Skeletal muscle satellite cell (primary cell): ENCODE results near the gene FOXE3.

ENCODE experiments used
- H3K27me3 ChIP-seq: 2 replicates; pipeline ENCODE4 v1.7.0; 2013; ENCODE audit warnings: low read length; ENCODE audit not compliant: control insufficient read depth, insufficient read depth
- H3K36me3 ChIP-seq: 2 replicates; pipeline ENCODE4 v1.7.0; 2013; ENCODE audit warnings: mild to moderate bottlenecking, control low read depth, low read length; ENCODE audit not compliant: insufficient read depth
- H3K4me1 ChIP-seq: 2 replicates; pipeline ENCODE4 v1.7.0; 2013; ENCODE audit warnings: low read length; ENCODE audit not compliant: control insufficient read depth, insufficient read depth
- H3K4me2 ChIP-seq: 2 replicates; pipeline ENCODE4 v1.7.0; 2013; ENCODE audit warnings: mild to moderate bottlenecking, low read length
- H3K4me3 ChIP-seq: 2 replicates; pipeline ENCODE4 v1.7.0; 2013; ENCODE audit warnings: low read length
- H3K9ac ChIP-seq: 2 replicates; pipeline ENCODE4 v1.7.0; 2013; ENCODE audit warnings: mild to moderate bottlenecking, low read depth, low read length, moderate library complexity
- H3K9me3 ChIP-seq: replicated peaks from 2 replicates; pipeline ENCODE4 v1.7.0; 2013; ENCODE audit warnings: mild to moderate bottlenecking, control low read depth, low read length

The FOXE3 gene

GRCh38 chr1:47388891-47389238, 27.2 kb upstream of the FOXE3 start:
- no peak overlapping the region for H3K4me2 ChIP-seq
- H3K9me3 ChIP-seq, result no peaks in the 10 kb centered on the region
- no peaks in the 10 kb centered on the region for H3K27me3 ChIP-seq

GRCh38 chr1:47389731-47390130, 26.4 kb upstream of the FOXE3 start:
- H3K4me2 ChIP-seq, result no peak overlapping the region
- H3K9ac ChIP-seq, result no peak overlapping the region
- H3K9me3 ChIP-seq, result no peaks in the 10 kb centered on the region
- H3K4me3 ChIP-seq, result no peak overlapping the region
- H3K4me1 ChIP-seq, result peaks cover 8% of the 10 kb centered on the region
- H3K36me3 ChIP-seq, result no peaks in the 10 kb centered on the region
- no peaks in the 10 kb centered on the region for H3K27me3 ChIP-seq

More at GRCh38 chr1:47388891-47389238, 27.2 kb upstream of the FOXE3 start:
- Histone ChIP-seq H3K4me1 (peaks cover 8% of the 10 kb centered on the region), H3K9ac (no peak overlapping the region), H3K36me3 (no peaks in the 10 kb centered on the region), H3K4me3 (no peak overlapping the region)

GRCh38 chr1:47390843-47391242, 25.2 kb upstream of the FOXE3 start:
- H3K27me3 ChIP-seq, result no peaks in the 10 kb centered on the region
- no peak overlapping the region for H3K4me3 ChIP-seq
- H3K4me1 ChIP-seq, result peaks cover 8% of the 10 kb centered on the region
- no peaks in the 10 kb centered on the region for H3K36me3 ChIP-seq
- H3K4me2 ChIP-seq, result no peak overlapping the region
- H3K9ac ChIP-seq, result no peak overlapping the region
- H3K9me3 ChIP-seq, result no peaks in the 10 kb centered on the region

- Histone ChIP-seq H3K4me1 (peaks cover 8% of the 10 kb centered on the region), H3K9me3 (no peaks in the 10 kb centered on the region), H3K4me3 (no peak overlapping the region), H3K27me3 (no peaks in the 10 kb centered on the region), H3K36me3 (no peaks in the 10 kb centered on the region), H3K4me2 (peak overlapping the region; percentile 24), H3K9ac (no peak overlapping the region)
These were observed 22.9 kb upstream of the FOXE3 start for GRCh38 chr1:47393141-47393540.

- Histone ChIP-seq H3K27me3 (peaks cover 3% of the 10 kb centered on the region), H3K9me3 (no peaks in the 10 kb centered on the region), H3K36me3 (no peaks in the 10 kb centered on the region), H3K4me1 (peaks cover 8% of the 10 kb centered on the region), H3K9ac (no peak overlapping the region), H3K4me2 (no peak overlapping the region), H3K4me3 (no peak overlapping the region)
These were observed 20.7 kb upstream of the FOXE3 start for GRCh38 chr1:47395433-47395832.

GRCh38 chr1:47396671-47397196, 19.4 kb upstream of the FOXE3 start:
- no peaks in the 10 kb centered on the region for H3K36me3 ChIP-seq

GRCh38 chr1:47399138-47399845, 16.8 kb upstream of the FOXE3 start:
- H3K9ac ChIP-seq, result no peak overlapping the region
- no peaks in the 10 kb centered on the region for H3K4me1 ChIP-seq
- H3K4me3 ChIP-seq, result no peak overlapping the region
- H3K9me3 ChIP-seq, result no peaks in the 10 kb centered on the region
- H3K4me2 ChIP-seq, result no peak overlapping the region
- H3K27me3 ChIP-seq, result peaks cover 3% of the 10 kb centered on the region
- no peaks in the 10 kb centered on the region for H3K36me3 ChIP-seq

More at GRCh38 chr1:47396671-47397196, 19.4 kb upstream of the FOXE3 start:
- no peak overlapping the region for H3K4me2 ChIP-seq
- H3K4me3 ChIP-seq, result no peak overlapping the region
- H3K4me1 ChIP-seq, result peaks cover 8% of the 10 kb centered on the region
- H3K27me3 ChIP-seq, result peaks cover 3% of the 10 kb centered on the region
- no peak overlapping the region for H3K9ac ChIP-seq
- no peaks in the 10 kb centered on the region for H3K9me3 ChIP-seq

GRCh38 chr1:47399846-47400155, 16.3 kb upstream of the FOXE3 start:
- no peaks in the 10 kb centered on the region for H3K9me3 ChIP-seq
- H3K27me3 ChIP-seq, result peaks cover 3% of the 10 kb centered on the region
- H3K9ac ChIP-seq, result no peak overlapping the region
- H3K4me3 ChIP-seq, result no peak overlapping the region
- H3K36me3 ChIP-seq, result no peaks in the 10 kb centered on the region
- H3K4me2 ChIP-seq, result no peak overlapping the region
- no peaks in the 10 kb centered on the region for H3K4me1 ChIP-seq

- Histone ChIP-seq H3K4me1 (peaks cover under 1% of the 10 kb centered on the region), H3K36me3 (no peaks in the 10 kb centered on the region), H3K4me3 (no peak overlapping the region), H3K9ac (no peak overlapping the region), H3K27me3 (peaks cover 3% of the 10 kb centered on the region), H3K9me3 (no peaks in the 10 kb centered on the region), H3K4me2 (no peak overlapping the region)
These were observed 14.3 kb upstream of the FOXE3 start for GRCh38 chr1:47401761-47402160.

- H3K9me3 ChIP-seq, result no peaks in the 10 kb centered on the region
- H3K9ac ChIP-seq, result no peak overlapping the region
- H3K4me3 ChIP-seq, result no peak overlapping the region
- H3K27me3 ChIP-seq, result peaks cover 3% of the 10 kb centered on the region
- no peaks in the 10 kb centered on the region for H3K36me3 ChIP-seq
- H3K4me1 ChIP-seq, result peaks cover 9% of the 10 kb centered on the region
- H3K4me2 ChIP-seq, result no peak overlapping the region
These were observed 13.5 kb upstream of the FOXE3 start for GRCh38 chr1:47402591-47402990.

- no peaks in the 10 kb centered on the region for H3K36me3 ChIP-seq
- no peak overlapping the region for H3K9ac ChIP-seq
- H3K4me2 ChIP-seq, result no peak overlapping the region
- peaks cover 16% of the 10 kb centered on the region for H3K4me1 ChIP-seq
- no peak overlapping the region for H3K4me3 ChIP-seq
- no peaks in the 10 kb centered on the region for H3K9me3 ChIP-seq
- peaks cover 3% of the 10 kb centered on the region for H3K27me3 ChIP-seq
These were observed 12.7 kb upstream of the FOXE3 start for GRCh38 chr1:47403321-47403910.

- no peaks in the 10 kb centered on the region for H3K9me3 ChIP-seq
- H3K4me1 ChIP-seq, result peaks cover 38% of the 10 kb centered on the region
- no peak overlapping the region for H3K4me3 ChIP-seq
- no peak overlapping the region for H3K4me2 ChIP-seq
- no peaks in the 10 kb centered on the region for H3K36me3 ChIP-seq
- no peak overlapping the region for H3K9ac ChIP-seq
- H3K27me3 ChIP-seq, result no peaks in the 10 kb centered on the region
These were observed 10.4 kb upstream of the FOXE3 start for GRCh38 chr1:47405697-47406096.
